Measurements from ENCODE around the gene E4F1. TPM values are rescaled to one million over a fixed set of nuclear protein-coding genes. Genes with fewer than 3 reads are reported as not detected.

E4F1 gene
- total and polyA plus RNA-seq, 9 of the 15 experiments (the other 6 are each of a cell fraction or from before 2014, with no cell fraction given) = 0.48 to 94.9 (median 20.4) TPM

GRCh38 chr16:2250652-2251295 lies 27.4 kb downstream of the E4F1 start (continued):
- TF ChIP-seq CREB1 (IDR thresholded peaks at IDR 0.05) (no peak), CREB1 (CRISPR knock-in tag; IDR thresholded peaks at IDR 0.05) (no peak), KAT7 (CRISPR knock-in tag; IDR thresholded peaks at IDR 0.05; ENCODE audit: borderline replicate concordance) (no peak), SP2 (IDR thresholded peaks at IDR 0.05; ENCODE audit: extremely low read depth, low read depth, low read length, poor library complexity, severe bottlenecking) (no peak), U2AF2 (optimal IDR thresholded peaks at IDR 0.05; ENCODE audit: low read depth, low read length) (no peak), CLOCK (CRISPR knock-in tag; IDR thresholded peaks at IDR 0.05; ENCODE audit: borderline replicate concordance) (no peak), YBX1 (IDR thresholded peaks at IDR 0.05) (no peak), RNF219 (CRISPR knock-in tag; IDR thresholded peaks at IDR 0.05) (no peak), CHD1 (IDR thresholded peaks at IDR 0.05; ENCODE audit: low read length) (peak; percentile 85), ZSCAN29 (IDR thresholded peaks at IDR 0.05) (no peak), FOXK1 (CRISPR knock-in tag; IDR thresholded peaks at IDR 0.05; ENCODE audit: borderline replicate concordance) (no peak), MIER1 (IDR thresholded peaks at IDR 0.05; ENCODE audit: low read depth) (no peak), HDAC2 (IDR thresholded peaks at IDR 0.05) (0 out of 2 replicates have a peak, but pooled peaks have one; percentile 35), ZNF347 (CRISPR knock-in tag; IDR thresholded peaks at IDR 0.05; ENCODE audit: low read depth) (no peak), XRCC4 (IDR thresholded peaks at IDR 0.05; ENCODE audit: extremely low read depth, insufficient read depth, insufficient read length) (no peak), SIN3A (IDR thresholded peaks at IDR 0.05; ENCODE audit: borderline replicate concordance in 2 of 2, control insufficient read depth in 1 of 2, low read depth in 2 of 2, low read length in 2 of 2) (no peak; a peak in 1 of 4 replicates), ZNF146 (CRISPR knock-in tag; IDR thresholded peaks at IDR 0.05; ENCODE audit: unreplicated experiment) (no peak), FOXJ3 (CRISPR knock-in tag; IDR thresholded peaks at IDR 0.05) (no peak), GMEB1 (CRISPR knock-in tag; IDR thresholded peaks at IDR 0.05) (no peak), BRCA1 (IDR thresholded peaks at IDR 0.05) (no peak), BRCA1 (CRISPR knock-in tag; IDR thresholded peaks at IDR 0.05) (0 out of 2 replicates have a peak, but pooled peaks have one; percentile 39), THRB (CRISPR knock-in tag; conservative IDR thresholded peaks at IDR 0.05) (no peak)

Data from K562 (cell line).